PFSK-1 (cell line): ENCODE results near the gene BTRC.

Source experiments
- POLR2AphosphoS5 ChIP-seq: IDR thresholded peaks from 2 replicates; pipeline ENCODE4 v1.6.1; 2012; ENCODE audit warnings: low read depth, mild to moderate bottlenecking, control low read depth, low read length, moderate library complexity
- REST ChIP-seq, 2 experiments: IDR thresholded peaks; 2 replicates each; pipeline versions ENCODE4 v1.6.1 to v1.8.0; 2011 to 2012; ENCODE audit warnings: low read depth in 2 of 2, low read length in 2 of 2, control low read depth in 1 of 2, inconsistent platforms in 1 of 2, mild to moderate bottlenecking in 1 of 2, moderate library complexity in 1 of 2; ENCODE audit not compliant: insufficient read depth in 1 of 2
- TAF1 ChIP-seq: IDR thresholded peaks from 2 replicates; pipeline ENCODE4 v1.6.1; 2012; ENCODE audit warnings: low read length, control low read depth, borderline replicate concordance; ENCODE audit not compliant: insufficient read depth

DNA sequence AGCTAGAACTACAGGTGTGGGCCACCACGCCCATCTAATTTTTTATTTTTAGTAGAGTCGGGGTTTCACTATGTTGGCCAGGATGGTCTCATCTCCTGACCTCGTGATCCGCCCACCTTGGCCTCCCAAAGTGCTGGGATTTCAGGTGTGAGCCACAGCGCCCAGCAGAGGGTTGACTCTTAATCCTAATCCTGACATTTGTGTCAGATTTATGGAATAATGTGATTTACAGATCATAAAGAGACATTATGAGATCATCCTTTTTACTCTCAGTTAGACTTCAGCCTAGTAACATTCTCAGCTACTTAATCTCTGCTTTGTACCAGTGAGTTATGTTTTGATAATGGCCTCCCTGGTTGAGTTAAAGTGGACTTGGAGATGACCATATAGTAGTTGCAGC, 2.2 kb downstream of the BTRC start:
- TF ChIP-seq POLR2AphosphoS5 (no peak), REST (IDR thresholded peaks at IDR 0.05; ENCODE audit: insufficient read depth in 1 of 2, low read depth in 2 of 2, low read length in 2 of 2) (no peak), TAF1 (no peak)
